ENCODE data around the gene LAMB1. TPM values are rescaled to one million over a fixed set of nuclear protein-coding genes. Genes with fewer than 3 reads are reported as not detected.
A peak's percentile ranks its signal among the peaks of the same experiment; 100 is the strongest.

The LAMB1 gene
- total RNA-seq, 1 donor from 2014 or later = 104 TPM

GRCh38 chr7:107973861-107974260 is 29.1 kb downstream of the LAMB1 start:
- Histone ChIP-seq H3K27me3 (ENCODE audit: low read depth) (no peaks in the 10 kb centered on the region), H3K4me1 (peaks cover 29% of the 10 kb centered on the region), H3K9me3 (no peaks in the 10 kb centered on the region), H3K36me3 (peaks cover 30% of the 10 kb centered on the region), H3K4me3 (no peak overlapping the region), H3K27ac (no peak overlapping the region)
- TF ChIP-seq, protein P1, sequence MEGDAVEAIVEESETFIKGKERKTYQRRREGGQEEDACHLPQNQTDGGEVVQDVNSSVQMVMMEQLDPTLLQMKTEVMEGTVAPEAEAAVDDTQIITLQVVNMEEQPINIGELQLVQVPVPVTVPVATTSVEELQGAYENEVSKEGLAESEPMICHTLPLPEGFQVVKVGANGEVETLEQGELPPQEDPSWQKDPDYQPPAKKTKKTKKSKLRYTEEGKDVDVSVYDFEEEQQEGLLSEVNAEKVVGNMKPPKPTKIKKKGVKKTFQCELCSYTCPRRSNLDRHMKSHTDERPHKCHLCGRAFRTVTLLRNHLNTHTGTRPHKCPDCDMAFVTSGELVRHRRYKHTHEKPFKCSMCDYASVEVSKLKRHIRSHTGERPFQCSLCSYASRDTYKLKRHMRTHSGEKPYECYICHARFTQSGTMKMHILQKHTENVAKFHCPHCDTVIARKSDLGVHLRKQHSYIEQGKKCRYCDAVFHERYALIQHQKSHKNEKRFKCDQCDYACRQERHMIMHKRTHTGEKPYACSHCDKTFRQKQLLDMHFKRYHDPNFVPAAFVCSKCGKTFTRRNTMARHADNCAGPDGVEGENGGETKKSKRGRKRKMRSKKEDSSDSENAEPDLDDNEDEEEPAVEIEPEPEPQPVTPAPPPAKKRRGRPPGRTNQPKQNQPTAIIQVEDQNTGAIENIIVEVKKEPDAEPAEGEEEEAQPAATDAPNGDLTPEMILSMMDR (IDR thresholded peaks at IDR 0.05) = no peak
- ATAC-seq (no peak), DNase-seq (no peak)
- intact Hi-C loops (cut with DNase I) = no loop called here

GRCh38 chr7:107972941-107973376 is 30.0 kb downstream of the LAMB1 start:
- DNase-seq = no peak
- H3K27ac ChIP-seq = peak overlapping the region; percentile 18
- H3K36me3 ChIP-seq = peaks cover 28% of the 10 kb centered on the region

DNA sequence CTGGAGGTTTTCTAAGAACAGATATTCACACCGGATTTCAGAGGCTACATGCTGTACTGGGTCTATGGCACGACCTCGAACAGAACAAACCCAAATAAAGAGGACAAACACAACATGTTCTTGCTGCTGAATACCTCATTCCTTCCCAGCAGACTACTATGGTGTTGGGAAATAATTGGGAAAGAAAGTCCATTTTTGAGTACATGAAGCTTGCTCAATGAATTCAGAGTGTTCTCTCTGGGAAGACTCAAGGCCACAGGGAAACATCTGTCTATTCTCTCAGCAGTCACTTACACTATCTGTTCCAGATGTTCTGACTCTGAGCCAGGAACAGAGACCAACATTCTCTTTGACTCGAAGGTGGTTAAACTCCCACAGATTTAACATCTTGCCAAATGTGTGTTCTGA is 30.9 kb downstream of the LAMB1 start:
- H3K4me3 ChIP-seq = no peak overlapping the region
- no peaks in the 10 kb centered on the region for H3K27me3 ChIP-seq (ENCODE audit: low read depth)
- peaks cover 34% of the 10 kb centered on the region for H3K4me1 ChIP-seq
- no peaks in the 10 kb centered on the region for H3K9me3 ChIP-seq
- peak overlapping the region; percentile 42 for H3K27ac ChIP-seq
- DNase-seq = no peak
- TF ChIP-seq, protein P1 (IDR thresholded peaks at IDR 0.05) = no peak
- peaks cover 23% of the 10 kb centered on the region for H3K36me3 ChIP-seq
- intact Hi-C loops (cut with DNase I) = no loop called here
- peak; percentile 81 to 89 for ATAC-seq

More at GRCh38 chr7:107972941-107973376, 30.0 kb downstream of the LAMB1 start:
- ATAC-seq = no peak
- intact Hi-C loops (cut with DNase I) = no loop called here
- Histone ChIP-seq H3K9me3 (no peaks in the 10 kb centered on the region), H3K4me1 (peaks cover 29% of the 10 kb centered on the region), H3K4me3 (no peak overlapping the region), H3K27me3 (ENCODE audit: low read depth) (no peaks in the 10 kb centered on the region)
- TF ChIP-seq, protein P1 (IDR thresholded peaks at IDR 0.05) = no peak

DNA sequence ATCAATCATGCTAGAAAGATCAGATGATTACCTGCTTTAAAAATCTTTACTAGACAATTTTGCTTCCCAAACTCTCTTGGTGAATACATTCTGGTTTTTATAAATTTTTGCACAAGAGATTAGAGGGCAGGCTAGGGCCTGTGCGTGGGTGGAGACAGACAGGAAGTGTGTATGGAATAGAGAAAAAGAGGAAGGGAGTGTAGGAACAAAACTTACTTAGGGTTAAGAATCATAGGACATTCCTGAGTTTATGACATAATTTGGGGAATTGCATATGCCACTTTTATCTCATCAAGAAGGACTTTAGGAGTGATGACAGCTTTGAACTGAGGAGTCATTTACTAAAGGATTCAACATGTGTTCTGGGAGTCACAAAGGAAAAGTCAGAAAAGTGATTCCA is 31.3 kb downstream of the LAMB1 start:
- no peak overlapping the region for H3K4me3 ChIP-seq
- intact Hi-C loops (cut with DNase I) = no loop called here
- ATAC-seq (peak; percentile 70 to 73), DNase-seq (peak; percentile 65)
- H3K27ac ChIP-seq = peak overlapping the region; percentile 42
- TF ChIP-seq, protein P1 (IDR thresholded peaks at IDR 0.05) = no peak
- H3K9me3 ChIP-seq = no peaks in the 10 kb centered on the region
- peaks cover 25% of the 10 kb centered on the region for H3K36me3 ChIP-seq
- H3K27me3 ChIP-seq (ENCODE audit: low read depth) = no peaks in the 10 kb centered on the region
- H3K4me1 ChIP-seq = peaks cover 39% of the 10 kb centered on the region

DNA sequence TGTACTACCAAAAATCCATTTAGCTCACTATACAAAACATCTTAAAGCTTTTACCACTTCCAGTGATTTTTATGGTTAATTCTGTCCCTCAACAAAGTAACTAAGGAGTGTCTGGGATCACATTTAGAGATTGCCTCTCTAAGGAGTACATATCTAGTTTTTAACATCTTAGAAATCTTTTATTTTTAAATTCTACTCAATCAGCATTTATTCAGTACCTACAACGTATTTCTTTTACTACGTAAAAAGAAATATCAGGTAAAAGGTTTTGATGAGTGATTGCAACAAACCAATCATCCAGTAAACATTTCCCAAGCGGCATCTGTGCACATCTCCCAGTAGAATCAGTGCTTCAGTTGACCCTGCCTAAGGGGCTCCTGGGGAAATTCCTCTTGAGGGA is 31.9 kb downstream of the LAMB1 start:
- intact Hi-C loops (cut with DNase I) = no loop called here
- Histone ChIP-seq H3K4me3 (no peak overlapping the region), H3K4me1 (peaks cover 43% of the 10 kb centered on the region), H3K9me3 (no peaks in the 10 kb centered on the region), H3K36me3 (peaks cover 22% of the 10 kb centered on the region), H3K27me3 (ENCODE audit: low read depth) (no peaks in the 10 kb centered on the region), H3K27ac (peak overlapping the region; percentile 42)
- no peak for DNase-seq
- TF ChIP-seq, protein P1 (IDR thresholded peaks at IDR 0.05) = no peak
- no peak for ATAC-seq

Measured in lower lobe of right lung (tissue), 2 donors.